ENCODE results near the gene CENPU.

CENPU gene

GRCh38 chr4:184705692-184706091, 28.2 kb downstream of the CENPU start:
- no peak overlapping the region for H3K4me3 ChIP-seq (ENCODE audit: low read depth, low read length)
- no peak for TF ChIP-seq CTCF (IDR thresholded peaks at IDR 0.05; ENCODE audit: low read depth, low read length)

GRCh38 chr4:184702114-184702513, 31.8 kb downstream of the CENPU start:
- TF ChIP-seq CTCF (IDR thresholded peaks at IDR 0.05; ENCODE audit: low read depth, low read length): no peak
- no peak overlapping the region for H3K4me3 ChIP-seq (ENCODE audit: low read depth, low read length)

GRCh38 chr4:184699941-184700340, 34.0 kb downstream of the CENPU start:
- H3K4me3 ChIP-seq (ENCODE audit: low read depth, low read length): no peak overlapping the region
- TF ChIP-seq CTCF (IDR thresholded peaks at IDR 0.05; ENCODE audit: low read depth, low read length): no peak

GRCh38 chr4:184697956-184698355, 35.9 kb downstream of the CENPU start:
- no peak for TF ChIP-seq CTCF (IDR thresholded peaks at IDR 0.05; ENCODE audit: low read depth, low read length)
- H3K4me3 ChIP-seq (ENCODE audit: low read depth, low read length): no peak overlapping the region

- TF ChIP-seq CTCF (IDR thresholded peaks at IDR 0.05; ENCODE audit: low read depth, low read length): no peak
- no peak overlapping the region for H3K4me3 ChIP-seq (ENCODE audit: low read depth, low read length)
These were observed 38.6 kb downstream of the CENPU start for GRCh38 chr4:184695178-184695896.

GRCh38 chr4:184694412-184694956, 39.4 kb downstream of the CENPU start:
- no peak overlapping the region for H3K4me3 ChIP-seq (ENCODE audit: low read depth, low read length)
- no peak for TF ChIP-seq CTCF (IDR thresholded peaks at IDR 0.05; ENCODE audit: low read depth, low read length)

GRCh38 chr4:184693056-184693455, 40.8 kb downstream of the CENPU start:
- no peak overlapping the region for H3K4me3 ChIP-seq (ENCODE audit: low read depth, low read length)
- TF ChIP-seq CTCF (IDR thresholded peaks at IDR 0.05; ENCODE audit: low read depth, low read length): no peak
